Sigmoid colon (tissue), 7 donors: ENCODE data around the gene TF. TPM values are rescaled to one million over a fixed set of nuclear protein-coding genes. Genes with fewer than 3 reads are reported as not detected.

Experiments used
- DNase-seq: peaks from one replicate; pipeline ENCODE4 v3.0.0-alpha.2; 2019
- H3K27ac ChIP-seq, 4 donors: fragments of 200-600 bp; sonication (generic); one replicate each; pipeline ENCODE4 v1.5.1; 2016 to 2019; ENCODE audit warnings: mild to moderate bottlenecking in 1 of 4
- H3K27me3 ChIP-seq, 3 donors: fragments of 200-600 bp; sonication (generic); one replicate each; pipeline ENCODE4 v1.5.1; 2019; ENCODE audit warnings: mild to moderate bottlenecking in 1 of 3
- H3K36me3 ChIP-seq, 4 donors: fragments of 200-600 bp; sonication (generic); one replicate each; pipeline ENCODE4 v1.5.1; 2016 to 2019
- H3K4me1 ChIP-seq, 4 donors: fragments of 200-600 bp; sonication (generic); one replicate each; pipeline ENCODE4 v1.5.1; 2017 to 2019
- H3K4me3 ChIP-seq, 4 donors: fragments of 200-600 bp; sonication (generic); one replicate each; pipeline ENCODE4 v1.5.1; 2017 to 2019; ENCODE audit warnings: mild to moderate bottlenecking in 2 of 4, moderate library complexity in 1 of 4
- H3K9me3 ChIP-seq, 4 donors: fragments of 200-600 bp in 3 of 4; sonication (generic) in 3 of 4; one replicate each; pipeline versions ENCODE4 v1.5.1 to v1.6.1; 2013 to 2019
- EP300 ChIP-seq, 4 donors: sonication (generic); formaldehyde crosslinking; IDR thresholded peaks; one replicate each; pipeline ENCODE4 v1.6.1; 2017; ENCODE audit warnings: antibody characterized with exemption in 4 of 4
- POLR2A ChIP-seq, 2 donors: fragments of 450-650 bp; IDR thresholded peaks; one replicate each; pipeline ENCODE4 v1.6.1; 2016; ENCODE audit warnings: antibody characterized with exemption in 2 of 2, mild to moderate bottlenecking in 2 of 2, moderate library complexity in 2 of 2
- POLR2AphosphoS5 ChIP-seq, 4 donors: sonication (generic); formaldehyde crosslinking; IDR thresholded peaks; one replicate each; pipeline ENCODE4 v1.6.1; 2017; ENCODE audit warnings: antibody characterized with exemption in 4 of 4
- WGBS, 2 donors: extraction: QIAGEN DNeasy Blood & Tissue Kit; methylation state at CpG; one replicate each; pipeline ENCODE4 v1.1.7; 2013; 5-methylcytosine and 5-hydroxymethylcytosine counted together
- intact Hi-C: fragments of 100-400 bp; cut with DNase I; formaldehyde crosslinking; loops from one replicate; pipeline ENCODE4 v1.15.1; 2023
- polyA plus RNA-seq, 3 donors: library from polyadenylated mRNA; stranded (reverse); fragments of 200-250 nt; gene quantifications; one replicate each; pipeline ENCODE4 v1.2.3, GENCODE V29; 2013
- total RNA-seq, 4 donors: library from RNA; depleted of rRNA; stranded (reverse); fragments of >200 nt; gene quantifications; one replicate each; pipeline ENCODE4 v1.1.0, GENCODE V29; 2016
- TF ChIP-seq, protein P1 (sequence below), 4 experiments: fragments of 450-650 bp in 3 of 4; fragments of 200-600 bp in 1 of 4; IDR thresholded peaks; one replicate each; pipeline ENCODE4 v1.5.1; 2016 to 2019; ENCODE audit warnings: antibody characterized with exemption in 4 of 4, mild to moderate bottlenecking in 3 of 4, moderate library complexity in 2 of 4
- donor health status: healthy with polysubstance abuse.
- donor health status: Bipolar disorder and iron deficiency.
- donor health status: healthy.

TF gene
- total and polyA plus RNA-seq, 7 donors, result under 0.01 to 14.8 (median 1.8) TPM

DNA sequence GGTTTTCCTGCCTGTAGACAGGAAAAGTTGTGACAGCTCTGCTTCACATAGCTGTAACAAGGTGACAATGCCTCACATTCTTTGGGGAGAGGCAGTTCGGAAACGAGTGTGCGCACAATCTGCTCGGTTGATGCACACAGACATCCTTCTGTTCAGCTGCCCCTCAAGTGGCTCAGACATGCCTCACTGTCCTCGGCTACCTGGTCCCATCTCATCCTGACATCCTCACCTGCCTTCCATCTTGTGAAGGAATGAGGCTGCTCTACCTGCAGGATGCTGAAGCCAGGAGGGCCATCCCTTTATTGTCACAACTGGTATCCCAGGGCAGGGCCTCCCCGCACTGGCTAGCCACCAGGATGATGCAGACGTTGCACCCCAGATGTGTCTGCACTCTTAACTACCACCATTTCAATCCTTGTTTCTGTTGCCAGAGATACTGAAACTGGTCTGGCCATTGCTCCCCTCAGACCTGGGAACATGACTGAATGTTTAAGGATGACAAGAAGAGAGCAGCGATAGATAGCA lies 78.8 kb downstream of the TF start:
- no peaks in the 10 kb centered on the region for H3K27me3 ChIP-seq
- H3K36me3 ChIP-seq, result peaks cover 9 to 50% (median 10%) of the 10 kb centered on the region in 4 donors
- H3K27ac ChIP-seq, result no peak overlapping the region
- H3K9me3 ChIP-seq, result no peaks in the 10 kb centered on the region
- no peaks in the 10 kb centered on the region for H3K4me1 ChIP-seq
- WGBS, 2 donors, result 88% methylated on average over 8 of the region's 8 CpGs
- DNase-seq, result no peak
- no peak overlapping the region for H3K4me3 ChIP-seq
- intact Hi-C loops, result no loop called here
- no peak for TF ChIP-seq POLR2AphosphoS5 (IDR thresholded peaks at IDR 0.05)
- TF ChIP-seq EP300 (IDR thresholded peaks at IDR 0.05), result no peak
- TF ChIP-seq, protein P1, sequence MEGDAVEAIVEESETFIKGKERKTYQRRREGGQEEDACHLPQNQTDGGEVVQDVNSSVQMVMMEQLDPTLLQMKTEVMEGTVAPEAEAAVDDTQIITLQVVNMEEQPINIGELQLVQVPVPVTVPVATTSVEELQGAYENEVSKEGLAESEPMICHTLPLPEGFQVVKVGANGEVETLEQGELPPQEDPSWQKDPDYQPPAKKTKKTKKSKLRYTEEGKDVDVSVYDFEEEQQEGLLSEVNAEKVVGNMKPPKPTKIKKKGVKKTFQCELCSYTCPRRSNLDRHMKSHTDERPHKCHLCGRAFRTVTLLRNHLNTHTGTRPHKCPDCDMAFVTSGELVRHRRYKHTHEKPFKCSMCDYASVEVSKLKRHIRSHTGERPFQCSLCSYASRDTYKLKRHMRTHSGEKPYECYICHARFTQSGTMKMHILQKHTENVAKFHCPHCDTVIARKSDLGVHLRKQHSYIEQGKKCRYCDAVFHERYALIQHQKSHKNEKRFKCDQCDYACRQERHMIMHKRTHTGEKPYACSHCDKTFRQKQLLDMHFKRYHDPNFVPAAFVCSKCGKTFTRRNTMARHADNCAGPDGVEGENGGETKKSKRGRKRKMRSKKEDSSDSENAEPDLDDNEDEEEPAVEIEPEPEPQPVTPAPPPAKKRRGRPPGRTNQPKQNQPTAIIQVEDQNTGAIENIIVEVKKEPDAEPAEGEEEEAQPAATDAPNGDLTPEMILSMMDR (IDR thresholded peaks at IDR 0.05), result no peak
- TF ChIP-seq POLR2A (IDR thresholded peaks at IDR 0.05), result no peak

DNA sequence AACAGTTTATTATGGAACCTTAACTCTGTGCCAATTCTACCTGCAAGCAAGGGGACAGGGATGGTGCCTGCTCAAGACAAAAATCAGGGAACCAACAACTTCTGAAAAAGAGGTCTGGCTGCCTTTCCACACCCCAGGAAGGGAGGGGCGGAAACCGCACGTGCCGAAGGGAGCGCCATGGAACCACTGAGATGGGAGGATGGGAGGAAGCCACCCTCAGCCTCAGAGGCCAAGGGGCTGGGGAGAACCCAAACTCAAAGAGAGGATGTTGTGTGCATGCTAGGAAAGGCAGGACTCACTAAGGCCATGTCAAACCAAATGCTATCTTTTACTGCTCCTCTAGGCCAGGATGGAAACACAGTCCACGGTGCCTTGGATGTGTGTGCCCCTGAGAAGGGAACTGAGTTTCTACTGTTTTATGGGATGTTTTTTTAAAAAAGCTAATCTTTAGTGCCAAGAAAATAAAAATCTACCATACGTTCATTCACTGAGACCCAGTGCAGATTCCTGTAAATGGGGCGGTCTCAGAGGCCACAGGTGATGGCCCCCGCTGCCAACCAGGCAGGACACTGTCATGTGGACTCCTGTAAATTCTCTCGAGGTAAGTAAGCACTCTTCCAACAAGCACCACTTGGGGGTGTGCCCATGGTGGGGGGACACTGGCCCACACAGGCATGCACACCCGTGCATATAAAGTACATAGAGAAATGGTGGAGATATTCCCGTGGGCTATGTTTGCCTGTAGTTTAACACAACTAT lies 80.0 kb downstream of the TF start:
- Histone ChIP-seq H3K27ac (no peak overlapping the region), H3K4me3 (no peak overlapping the region), H3K9me3 (no peaks in the 10 kb centered on the region), H3K4me1 (no peaks in the 10 kb centered on the region), H3K27me3 (no peaks in the 10 kb centered on the region), H3K36me3 (peaks cover 0 to 39% (median 1%) of the 10 kb centered on the region in 4 donors)
- intact Hi-C loops, result no loop called here
- TF ChIP-seq, protein P1 (IDR thresholded peaks at IDR 0.05), result no peak
- TF ChIP-seq POLR2A (IDR thresholded peaks at IDR 0.05) (no peak), EP300 (IDR thresholded peaks at IDR 0.05) (no peak), POLR2AphosphoS5 (IDR thresholded peaks at IDR 0.05) (no peak)
- DNase-seq, result no peak
- WGBS, 2 donors, result 87 to 90% methylated on average over 12 of the region's 12 CpGs

DNA sequence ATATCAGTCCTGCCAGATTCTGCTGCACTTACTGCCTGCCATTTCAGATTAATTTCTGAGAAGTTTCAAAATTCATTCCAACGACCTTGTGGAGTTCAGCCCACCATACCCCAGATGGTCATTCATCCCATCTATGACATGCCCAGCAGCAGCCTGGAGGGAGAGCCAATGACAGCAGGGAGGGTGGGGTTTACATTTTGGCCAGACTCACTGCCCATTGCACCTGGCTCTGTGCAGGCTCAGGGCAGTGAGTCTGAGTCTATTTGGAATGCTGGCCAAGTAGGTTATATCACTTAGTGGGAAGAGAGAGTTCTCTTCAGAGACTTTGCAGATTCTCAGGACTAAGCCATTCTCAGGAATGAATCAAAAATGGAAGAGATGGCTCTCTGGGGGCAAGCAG lies 80.9 kb downstream of the TF start:
- TF ChIP-seq EP300 (IDR thresholded peaks at IDR 0.05) (no peak), POLR2A (IDR thresholded peaks at IDR 0.05) (no peak), POLR2AphosphoS5 (IDR thresholded peaks at IDR 0.05) (no peak)
- TF ChIP-seq, protein P1 (IDR thresholded peaks at IDR 0.05), result no peak
- Histone ChIP-seq H3K27me3 (no peaks in the 10 kb centered on the region), H3K9me3 (no peaks in the 10 kb centered on the region), H3K36me3 (peaks cover 0 to 37% (median 0%) of the 10 kb centered on the region in 4 donors), H3K4me3 (no peak overlapping the region), H3K27ac (no peak overlapping the region), H3K4me1 (no peaks in the 10 kb centered on the region)
- DNase-seq, result no peak
- intact Hi-C loops, result no loop called here
- 44 to 76% methylated on average over 1 of the region's 1 CpG for WGBS, 2 donors

DNA sequence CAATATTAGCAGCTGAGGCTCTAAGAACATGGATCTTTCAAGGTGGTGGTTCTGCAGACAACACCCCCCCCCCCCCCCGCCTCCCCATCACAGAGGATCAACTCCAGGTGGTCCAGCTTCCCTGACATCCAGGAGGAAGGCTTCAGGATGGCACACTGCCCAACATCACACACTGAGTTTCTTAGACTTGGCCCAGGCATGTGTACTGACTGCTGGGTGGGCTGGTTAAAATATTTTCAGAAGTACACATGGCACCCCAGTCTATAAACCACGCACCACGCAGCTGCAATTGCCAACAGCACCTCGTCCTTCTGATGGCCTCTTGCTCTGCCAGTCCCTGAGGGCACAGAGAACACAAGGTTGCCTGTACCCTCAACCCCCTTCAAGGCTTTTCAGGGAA lies 81.5 kb downstream of the TF start:
- DNase-seq, result no peak
- 81 to 89% methylated on average over 4 of the region's 4 CpGs for WGBS, 2 donors
- peaks cover 0 to 33% (median 0%) of the 10 kb centered on the region in 4 donors for H3K36me3 ChIP-seq
- TF ChIP-seq, protein P1 (IDR thresholded peaks at IDR 0.05), result no peak
- no peak for TF ChIP-seq POLR2A (IDR thresholded peaks at IDR 0.05)
- no peak for TF ChIP-seq EP300 (IDR thresholded peaks at IDR 0.05)
- no peak for TF ChIP-seq POLR2AphosphoS5 (IDR thresholded peaks at IDR 0.05)
- no peak overlapping the region for H3K27ac ChIP-seq
- intact Hi-C loops, result no loop called here
- no peaks in the 10 kb centered on the region for H3K9me3 ChIP-seq
- no peaks in the 10 kb centered on the region for H3K4me1 ChIP-seq
- H3K27me3 ChIP-seq, result no peaks in the 10 kb centered on the region
- no peak overlapping the region for H3K4me3 ChIP-seq
